Ishikawa (cell line): Measurements from ENCODE around the gene ABCC4.

ENCODE experiments used
- CREB1 ChIP-seq: IDR thresholded peaks from 2 replicates; pipeline ENCODE4 v1.6.1; 2012; ENCODE audit warnings: low read depth
- EGR1 ChIP-seq: IDR thresholded peaks from 2 replicates; pipeline ENCODE4 v1.6.1; 2012
- MAX ChIP-seq: IDR thresholded peaks from 2 replicates; pipeline ENCODE4 v1.6.1; 2012
- RAD21 ChIP-seq: IDR thresholded peaks from 2 replicates; pipeline ENCODE4 v1.6.1; 2012; ENCODE audit warnings: low read depth
- TAF1 ChIP-seq: IDR thresholded peaks from 2 replicates; pipeline ENCODE4 v1.6.1; 2012; ENCODE audit warnings: low read depth, mild to moderate bottlenecking
- TCF12 ChIP-seq: IDR thresholded peaks from 2 replicates; pipeline ENCODE4 v1.6.1; 2012; ENCODE audit warnings: low read depth
- TEAD4 ChIP-seq: IDR thresholded peaks from 2 replicates; pipeline ENCODE4 v1.6.1; 2012

- TF ChIP-seq RAD21 (no peak), MAX (no peak), EGR1 (no peak), TEAD4 (no peak), CREB1 (no peak), TCF12 (no peak), TAF1 (no peak)
These were observed 124.5 kb downstream of the ABCC4 start for GRCh38 chr13:95176611-95177259.
